GM19395 (cell line): ENCODE measurements around the gene USP44.
"Not testable (repeated sequence)": the region's sequence is repeated elsewhere in the genome, so short reads cannot be mapped to it uniquely, and the experiment has no call there.

ENCODE experiments used
- ATAC-seq: cut with Tn5 transposase; IDR thresholded peaks from one replicate; pipeline ENCODE4 v1.9.1; 2021; ENCODE audit warnings: mild to moderate bottlenecking, moderate library complexity; ENCODE audit not compliant: unreplicated experiment

The USP44 gene

GRCh38 chr12:95511977-95512376 is 39.3 kb downstream of the USP44 start:
- no peak for ATAC-seq

- ATAC-seq: no peak
Observed at GRCh38 chr12:95509300-95509699, 42.0 kb downstream of the USP44 start.

- ATAC-seq: no peak
Observed at GRCh38 chr12:95506707-95507523, 44.4 kb downstream of the USP44 start.

GRCh38 chr12:95505039-95505438 is 46.2 kb downstream of the USP44 start:
- ATAC-seq: no peak

GRCh38 chr12:95504140-95504539 is 47.1 kb downstream of the USP44 start:
- ATAC-seq: no peak

GRCh38 chr12:95499772-95500171 is 51.5 kb downstream of the USP44 start:
- ATAC-seq: no peak

GRCh38 chr12:95498968-95499367 is 52.3 kb downstream of the USP44 start:
- no peak for ATAC-seq

- no peak for ATAC-seq
Observed at GRCh38 chr12:95497031-95497430, 54.2 kb downstream of the USP44 start.

- no peak for ATAC-seq
Observed at GRCh38 chr12:95495433-95495832, 55.8 kb downstream of the USP44 start.

GRCh38 chr12:95494888-95495287 is 56.4 kb downstream of the USP44 start:
- ATAC-seq: no peak

GRCh38 chr12:95492462-95492861 is 58.8 kb downstream of the USP44 start:
- ATAC-seq: no peak

GRCh38 chr12:95487024-95487423 is 64.3 kb downstream of the USP44 start:
- no peak for ATAC-seq

GRCh38 chr12:95484524-95484923 is 66.8 kb downstream of the USP44 start:
- no peak for ATAC-seq

- not testable (repeated sequence) for ATAC-seq
Observed at GRCh38 chr12:95482564-95482963, 68.7 kb downstream of the USP44 start.

GRCh38 chr12:95481888-95482287 is 69.4 kb downstream of the USP44 start:
- no peak for ATAC-seq

GRCh38 chr12:95481072-95481471 is 70.2 kb downstream of the USP44 start:
- ATAC-seq: no peak

GRCh38 chr12:95480230-95480629 is 71.0 kb downstream of the USP44 start:
- no peak for ATAC-seq

GRCh38 chr12:95474660-95474958 is 76.7 kb downstream of the USP44 start:
- peak; percentile 0 for ATAC-seq

GRCh38 chr12:95473884-95474659 is 77.2 kb downstream of the USP44 start, which contains the start of gene METAP2:
Gene METAP2, plus strand, starts transcription at chr12:95474152. Its CDS starts 28 bp downstream, at chr12:95474180.
- peak; percentile 97 for ATAC-seq

- peak; percentile 51 for ATAC-seq
Observed at GRCh38 chr12:95473231-95473883, 77.9 kb downstream of the USP44 start.

GRCh38 chr12:95470300-95470699 is 81.0 kb downstream of the USP44 start:
- ATAC-seq: no peak
